Activated CD8-positive, alpha-beta T cell treated with anti-CD3 and anti-CD28 coated beads, Interleukin-2, amount 10 ng/mL, durations not matched to agents 7 days and 5 days (primary cell): ENCODE measurements around the gene SLC6A3. TPM values are rescaled to one million over a fixed set of nuclear protein-coding genes. Genes with fewer than 3 reads are reported as not detected.

Source experiments
- total RNA-seq, 2 experiments: library from RNA; stranded (reverse); gene quantifications; one replicate each; pipeline ENCODE4 v1.2.3, GENCODE V29; 2021

The SLC6A3 gene
- total RNA-seq, 2 experiments from 2014 or later: not detected

Other genes starting within 250 kb of the SLC6A3 start
- not detected for gene SLC6A19, start 243.8 kb downstream of the SLC6A3 start, total RNA-seq
- not detected for gene SLC6A18, start 220.1 kb downstream of the SLC6A3 start, total RNA-seq
- gene TERT, start 150.4 kb downstream of the SLC6A3 start, total RNA-seq: under 1 TPM; 0.29 to 0.44 TPM
- gene CLPTM1L, start 100.3 kb downstream of the SLC6A3 start, total RNA-seq: 10 to 100 TPM; 80.0 to 83.8 TPM
- 10 to 100 TPM; 60.8 to 68.3 TPM for gene LPCAT1, start 78.5 kb upstream of the SLC6A3 start, total RNA-seq